NCI-H1417 (cell line): ENCODE data around the gene RRAS2.
A peak's percentile ranks its signal among the peaks of the same experiment; 100 is the strongest.
"Not testable (repeated sequence)": the region's sequence is repeated elsewhere in the genome, so short reads cannot be mapped to it uniquely, and the experiment has no call there.

Source experiments
- DNase-seq, 3 experiments: peaks; one replicate each; lab custom pipeline; 2025; lab: John Stamatoyannopoulos, UW

Gene RRAS2

DNA sequence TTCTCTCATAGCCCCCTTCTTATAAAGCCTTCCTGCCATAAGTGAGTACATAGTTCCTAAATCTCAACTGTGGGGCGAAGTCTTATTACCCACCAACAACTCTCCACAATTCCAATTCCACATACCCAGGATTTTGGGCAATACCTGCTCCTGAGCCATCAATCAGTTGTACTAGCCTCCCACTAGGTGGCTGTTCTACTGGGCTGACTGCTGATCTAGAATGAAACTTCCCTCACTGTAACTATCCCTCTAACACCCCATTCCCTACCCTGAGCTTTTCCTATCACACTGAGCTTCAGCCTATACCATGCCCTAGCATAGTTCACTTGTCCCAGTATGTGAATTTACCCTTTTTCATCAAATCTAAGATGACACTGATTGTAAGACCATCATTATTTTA is 52.5 kb downstream of the RRAS2 start:
- no peak for DNase-seq

DNA sequence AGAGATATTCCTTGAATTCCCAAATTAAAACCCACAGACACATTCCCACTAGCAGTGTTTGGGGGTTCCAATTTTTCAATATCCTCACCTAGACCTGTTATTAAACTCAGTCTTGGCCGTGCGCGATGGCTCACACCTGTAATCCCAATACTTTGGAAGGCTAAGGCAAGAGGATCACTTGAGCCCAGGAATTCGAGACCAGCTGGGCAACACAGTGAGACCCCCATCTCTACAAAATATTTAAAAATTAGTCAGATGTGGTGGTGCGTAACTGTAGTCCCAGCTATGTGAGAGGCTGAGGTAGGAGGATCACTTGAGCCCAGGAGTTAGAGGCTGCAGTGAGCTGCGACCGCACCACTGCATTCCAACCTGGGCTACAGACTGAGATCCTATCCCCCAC is 53.3 kb downstream of the RRAS2 start:
- DNase-seq, result no peak

DNA sequence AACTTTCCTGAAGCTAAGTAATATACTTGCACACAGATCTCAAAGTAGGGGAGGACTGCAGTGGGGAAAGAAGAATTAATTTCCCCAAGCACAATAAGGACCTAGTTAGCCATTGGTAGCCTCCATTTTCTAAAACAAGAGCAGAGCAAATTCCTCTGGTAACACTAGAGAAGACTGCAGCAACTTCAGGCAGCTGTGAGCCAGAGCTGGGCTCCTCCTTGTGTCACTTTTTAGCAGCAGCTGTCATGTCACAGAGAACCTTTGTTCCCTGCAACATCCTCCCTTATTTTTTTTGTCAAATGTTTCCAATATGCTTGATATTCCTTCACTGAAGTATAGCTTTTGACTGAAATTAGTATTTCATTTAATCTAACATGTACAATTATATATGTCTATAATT is 54.4 kb downstream of the RRAS2 start:
- no peak for DNase-seq

GRCh38 chr11:14300661-14301304 is 58.2 kb downstream of the RRAS2 start:
- peak; percentile 29 to 72 (median 41) for DNase-seq

- no peak for DNase-seq
These were observed 59.1 kb downstream of the RRAS2 start for GRCh38 chr11:14299921-14300320.

DNA sequence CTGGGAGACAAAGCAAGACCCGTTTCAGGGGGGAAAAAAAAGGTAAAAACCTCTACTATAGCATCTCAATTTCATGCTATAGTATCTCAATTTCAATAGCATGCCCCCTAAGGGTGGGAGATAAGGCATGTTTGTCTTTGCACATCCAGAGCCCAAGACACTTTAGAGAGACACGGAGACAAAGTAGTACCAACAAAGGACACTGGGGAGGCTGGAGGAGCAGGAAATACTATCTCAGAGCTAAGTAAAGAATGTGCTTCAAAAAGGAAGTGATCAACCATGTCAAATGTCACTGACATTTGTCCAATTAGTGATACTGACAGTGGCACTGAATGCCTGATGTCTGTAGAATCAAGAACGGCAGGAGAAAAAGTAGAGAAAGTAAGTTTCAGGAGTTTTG is 68.6 kb downstream of the RRAS2 start:
- no peak for DNase-seq

DNA sequence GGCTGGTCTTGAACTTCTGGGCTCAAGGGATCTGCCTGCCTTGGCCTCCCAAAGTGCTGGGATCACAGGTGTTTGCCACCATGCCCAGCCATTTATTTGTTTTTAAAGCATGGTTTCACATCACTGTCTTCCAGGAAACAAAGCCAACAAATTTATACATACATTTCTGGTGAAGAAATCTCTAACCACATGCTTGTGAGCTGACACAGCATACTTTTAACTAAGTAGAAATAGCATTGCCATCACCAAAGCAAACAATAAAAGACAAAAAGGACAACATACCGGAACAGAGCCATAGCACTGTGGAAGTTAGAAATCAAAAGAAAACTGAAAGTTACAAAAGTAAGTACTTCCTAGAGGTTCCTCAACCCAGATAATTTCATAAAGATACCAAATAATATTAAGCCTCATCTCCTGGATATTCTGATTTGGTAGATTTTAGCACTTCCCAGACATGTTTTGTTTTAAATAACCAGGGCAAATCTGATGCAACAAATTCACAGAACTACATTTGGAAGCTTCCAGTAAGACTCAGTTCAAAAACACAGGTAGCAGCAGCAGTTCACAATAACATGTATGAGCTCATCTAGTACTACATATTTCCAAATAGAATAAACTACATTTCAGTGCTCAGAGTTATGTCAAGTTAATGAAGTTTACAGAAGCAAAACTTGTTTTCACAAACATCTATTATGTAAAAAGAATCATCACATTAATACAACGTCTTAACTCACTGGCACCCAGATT is 70.6 kb downstream of the RRAS2 start:
- no peak for DNase-seq

- DNase-seq, result not testable (repeated sequence)
These were observed 80.1 kb downstream of the RRAS2 start for GRCh38 chr11:14278869-14279268.

DNA sequence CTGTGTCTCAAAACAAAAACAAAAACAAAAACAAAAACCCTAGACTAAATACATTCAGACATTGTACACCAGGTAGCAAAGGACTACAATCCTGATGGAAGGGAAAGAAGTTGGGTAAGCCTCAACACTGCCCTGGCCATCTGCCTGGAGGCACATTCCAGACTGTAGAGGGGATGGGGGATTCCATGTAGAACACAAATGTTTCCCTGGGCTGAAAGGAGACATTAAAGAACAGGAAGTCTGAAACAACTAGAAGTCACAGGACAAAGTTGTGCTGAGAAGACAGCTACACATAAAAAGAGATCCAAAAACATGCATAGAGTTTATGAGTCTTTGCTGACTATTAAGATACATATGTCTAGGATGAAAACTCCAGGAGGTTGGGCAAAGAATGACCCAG is 83.9 kb downstream of the RRAS2 start:
- DNase-seq, result no peak

DNA sequence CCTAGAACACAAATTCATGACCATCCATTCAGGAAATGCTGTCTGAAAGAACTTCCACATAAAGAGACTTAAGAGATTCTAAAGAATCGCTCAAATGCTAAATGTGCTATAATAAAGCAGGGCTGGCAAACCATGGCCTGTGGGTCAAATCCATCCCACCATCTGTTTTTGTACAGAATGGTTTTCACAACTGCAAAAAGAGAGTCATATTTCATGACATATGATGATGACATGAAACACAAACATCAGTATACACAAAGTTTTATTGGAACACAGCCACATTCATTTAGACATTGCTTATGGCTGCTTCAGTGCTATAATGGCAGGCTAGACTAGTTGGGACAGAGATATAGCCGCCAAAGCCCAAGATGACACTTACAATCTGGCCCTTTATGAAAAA is 85.1 kb downstream of the RRAS2 start:
- DNase-seq, result no peak

DNA sequence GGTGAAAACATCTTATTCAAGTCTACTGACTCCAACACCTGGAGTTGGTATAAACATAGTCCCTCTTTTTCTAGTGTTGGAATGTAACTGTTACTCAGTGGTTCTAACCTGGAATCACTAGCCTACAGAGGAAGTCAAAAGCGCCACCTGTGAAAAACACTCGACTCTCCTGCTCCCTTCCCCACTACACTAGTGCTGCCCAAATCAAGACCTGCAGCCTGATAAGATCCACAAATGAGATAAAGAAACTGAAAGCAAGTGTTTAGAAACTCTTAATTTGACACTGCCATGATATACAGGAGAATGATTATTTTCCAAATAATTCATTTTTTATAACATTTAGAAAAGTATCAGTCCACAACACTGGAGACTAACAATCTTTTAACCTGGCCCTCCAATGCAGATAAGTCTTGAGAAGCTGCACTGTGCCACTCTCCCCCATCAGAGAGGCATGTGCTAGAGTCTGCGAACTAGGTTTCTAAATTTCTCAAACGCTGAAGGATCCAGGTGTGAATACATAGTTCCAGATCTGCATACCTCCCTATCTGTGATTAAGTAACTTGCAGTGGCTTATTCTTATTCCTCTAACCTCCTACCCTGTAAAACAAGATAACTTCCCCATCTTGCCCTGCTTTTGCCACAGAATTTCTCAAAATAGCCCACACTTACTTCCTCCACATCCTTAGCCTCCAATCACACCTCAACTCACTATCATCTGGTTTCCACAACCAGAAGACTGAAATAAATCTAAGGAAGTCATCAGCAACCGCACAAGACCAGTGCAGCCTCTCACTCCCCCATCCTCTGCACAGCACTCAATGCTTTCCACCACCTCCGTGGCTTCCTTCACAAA is 88.1 kb downstream of the RRAS2 start:
- no peak for DNase-seq

- no peak for DNase-seq
These were observed 89.0 kb downstream of the RRAS2 start for GRCh38 chr11:14269692-14270573.

GRCh38 chr11:14267861-14268635 is 90.9 kb downstream of the RRAS2 start:
- no peak for DNase-seq

DNA sequence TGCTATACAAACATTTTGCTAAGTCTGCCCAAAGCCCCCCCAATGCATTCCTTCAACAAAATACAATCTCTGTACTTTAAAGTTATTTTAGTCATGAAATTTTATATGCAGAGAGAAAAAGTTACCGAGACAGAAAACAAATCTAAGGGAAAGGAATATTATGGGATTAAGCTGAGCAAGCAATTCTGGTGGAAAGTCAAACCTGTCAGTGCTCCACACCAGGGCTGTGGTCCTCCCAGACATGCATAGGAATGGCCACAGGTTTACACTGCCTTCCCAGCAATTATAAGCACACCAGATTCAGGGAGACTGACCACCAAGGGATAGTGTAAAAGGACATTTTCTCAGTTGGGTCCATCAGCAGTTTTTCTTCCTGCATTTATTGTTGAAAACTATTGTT is 92.4 kb downstream of the RRAS2 start:
- DNase-seq, result no peak

- DNase-seq, result no peak
These were observed 94.0 kb downstream of the RRAS2 start for GRCh38 chr11:14264966-14265365.

GRCh38 chr11:14262271-14262846 is 96.6 kb downstream of the RRAS2 start:
- DNase-seq, result no peak

GRCh38 chr11:14261066-14261465 is 97.9 kb downstream of the RRAS2 start:
- no peak for DNase-seq

- DNase-seq, result no peak
These were observed 99.1 kb downstream of the RRAS2 start for GRCh38 chr11:14259878-14260277.

DNA sequence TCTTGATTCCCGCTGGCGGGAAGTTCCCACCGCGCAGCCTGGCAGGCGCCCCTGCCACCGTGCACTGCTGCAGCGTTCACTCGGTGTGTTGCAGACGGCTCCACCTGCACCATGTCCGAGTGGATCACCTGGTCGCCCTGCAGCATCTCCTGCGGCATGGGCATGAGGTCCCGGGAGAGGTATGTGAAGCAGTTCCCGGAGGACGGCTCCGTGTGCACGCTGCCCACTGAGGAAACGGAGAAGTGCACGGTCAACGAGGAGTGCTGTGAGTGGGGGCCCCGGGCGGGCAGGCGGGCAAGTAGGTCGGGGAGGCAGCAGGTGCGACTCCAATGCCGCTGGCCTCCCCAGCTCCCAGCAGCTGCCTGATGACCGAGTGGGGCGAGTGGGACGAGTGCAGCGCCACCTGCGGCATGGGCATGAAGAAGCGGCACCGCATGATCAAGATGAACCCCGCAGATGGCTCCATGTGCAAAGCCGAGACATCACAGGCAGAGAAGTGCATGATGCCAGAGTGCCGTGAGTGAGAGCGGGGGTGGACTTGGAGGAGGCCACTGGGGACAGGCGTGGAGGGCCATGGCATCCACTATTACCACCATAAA is 99.7 kb downstream of the RRAS2 start:
- peak in 1 of 3 experiments; percentile 19 for DNase-seq

DNA sequence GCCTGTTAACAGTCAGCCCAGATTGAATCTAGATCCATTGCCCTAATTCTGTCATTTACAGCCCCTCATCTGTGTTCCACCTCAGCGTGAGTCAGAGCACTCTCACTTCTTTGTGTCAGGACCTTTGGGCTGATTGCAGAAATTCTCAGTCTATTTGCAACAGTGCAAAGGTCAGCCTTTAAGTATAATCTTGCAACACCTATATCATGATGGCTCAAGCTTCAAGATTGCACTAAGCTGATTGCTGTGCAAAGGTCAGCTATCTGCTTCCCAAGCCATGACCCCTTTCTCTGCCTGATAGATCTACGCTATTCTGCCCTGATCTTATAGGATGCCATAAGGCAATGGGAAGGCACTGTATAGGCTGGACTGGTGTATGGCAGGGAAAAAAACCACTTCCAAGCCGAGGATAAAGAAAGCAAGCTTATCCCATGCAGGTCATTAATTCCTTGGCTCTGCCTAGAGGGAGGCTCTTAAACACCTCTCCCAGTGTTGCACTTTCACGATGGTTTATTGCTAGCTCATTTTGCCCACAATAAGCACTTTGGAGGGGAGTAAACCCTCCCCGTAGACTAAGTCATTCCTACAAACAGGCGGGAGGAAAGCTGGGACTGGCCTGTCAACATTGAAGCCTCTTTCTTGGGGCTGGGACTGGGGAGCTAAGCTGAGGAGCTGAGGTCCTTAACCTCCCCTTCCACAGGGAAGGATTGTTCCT is 100.6 kb downstream of the RRAS2 start:
- no peak for DNase-seq
